Liver (tissue), 9 donors: ENCODE measurements around the gene TIMM17B. TPM values are rescaled to one million over a fixed set of nuclear protein-coding genes. Genes with fewer than 3 reads are reported as not detected.

Experiments used
- DNase-seq: peaks from one replicate; pipeline ENCODE4 v3.0.0-alpha.2; 2017; ENCODE audit warnings: low spot score
- H3K27ac ChIP-seq, 2 donors: one replicate each; pipeline ENCODE4 v1.7.0; 2013; ENCODE audit warnings: inconsistent platforms in 2 of 2, low read length in 2 of 2, control low read depth in 1 of 2, low read depth in 1 of 2, mild to moderate bottlenecking in 1 of 2
- H3K27me3 ChIP-seq, 4 donors: one replicate each; pipeline versions ENCODE4 v1.6.1 to v1.7.0; 2013; ENCODE audit warnings: low read length in 3 of 4, inconsistent platforms in 1 of 4, mild to moderate bottlenecking in 1 of 4, moderate library complexity in 1 of 4; ENCODE audit not compliant: control insufficient read depth in 4 of 4, insufficient read depth in 4 of 4
- H3K36me3 ChIP-seq, 4 donors: one replicate each; pipeline versions ENCODE4 v1.6.1 to v1.7.0; 2013; ENCODE audit warnings: low read length in 3 of 4, mild to moderate bottlenecking in 3 of 4, low read depth in 1 of 4, moderate library complexity in 1 of 4; ENCODE audit not compliant: control insufficient read depth in 4 of 4, insufficient read depth in 3 of 4
- H3K4me1 ChIP-seq, 4 donors: one replicate each; pipeline versions ENCODE4 v1.6.1 to v1.7.0; 2013; ENCODE audit warnings: low read length in 3 of 4, mild to moderate bottlenecking in 3 of 4, moderate library complexity in 1 of 4; ENCODE audit not compliant: control insufficient read depth in 4 of 4, insufficient read depth in 4 of 4
- H3K4me3 ChIP-seq, 3 donors: one replicate each; pipeline versions ENCODE4 v1.6.1 to v1.7.0; 2013; ENCODE audit warnings: low read length in 3 of 3, control low read depth in 1 of 3, low read depth in 1 of 3, mild to moderate bottlenecking in 1 of 3
- H3K9ac ChIP-seq, 2 donors: one replicate each; pipeline ENCODE4 v1.7.0; 2013; ENCODE audit warnings: low read length in 2 of 2, mild to moderate bottlenecking in 2 of 2, moderate library complexity in 2 of 2, control low read depth in 1 of 2, low read depth in 1 of 2
- H3K9me3 ChIP-seq, 4 donors: one replicate each; pipeline versions ENCODE4 v1.6.1 to v1.7.0; 2013; ENCODE audit warnings: low read length in 3 of 4; ENCODE audit not compliant: control insufficient read depth in 4 of 4
- EGR1 ChIP-seq, 2 donors: IDR thresholded peaks; 2 replicates each; pipeline ENCODE4 v1.6.1; 2016 to 2018; ENCODE audit warnings: antibody characterized with exemption in 2 of 2, low read depth in 2 of 2
- FOXA1 ChIP-seq: IDR thresholded peaks from 2 replicates; pipeline ENCODE4 v1.6.1; 2016; ENCODE audit warnings: antibody characterized with exemption
- FOXA2 ChIP-seq: IDR thresholded peaks from 2 replicates; pipeline ENCODE4 v1.6.1; 2016; ENCODE audit warnings: antibody characterized with exemption
- GABPA ChIP-seq, 2 donors: IDR thresholded peaks in 1 of 2; conservative IDR thresholded peaks in 1 of 2; 2 replicates each; pipeline ENCODE4 v1.6.1; 2016; ENCODE audit warnings: antibody characterized with exemption in 2 of 2, mild to moderate bottlenecking in 1 of 2, moderate library complexity in 1 of 2
- HNF4A ChIP-seq, 2 donors: conservative IDR thresholded peaks; 2 replicates each; pipeline ENCODE4 v1.6.1; 2016; ENCODE audit warnings: antibody characterized with exemption in 2 of 2, mild to moderate bottlenecking in 2 of 2
- HNF4G ChIP-seq: IDR thresholded peaks from 2 replicates; pipeline ENCODE4 v1.6.1; 2016; ENCODE audit warnings: antibody characterized with exemption
- JUND ChIP-seq, 2 donors: IDR thresholded peaks; 2 replicates each; pipeline ENCODE4 v1.6.1; 2016; ENCODE audit warnings: antibody characterized with exemption in 2 of 2
- NR2F2 ChIP-seq: IDR thresholded peaks from 2 replicates; pipeline ENCODE4 v1.6.1; 2016; ENCODE audit warnings: antibody characterized with exemption
- RXRA ChIP-seq, 2 donors: IDR thresholded peaks; 2 replicates each; pipeline ENCODE4 v1.6.1; 2017 to 2018; ENCODE audit warnings: antibody characterized with exemption in 2 of 2, mild to moderate bottlenecking in 1 of 2
- SP1 ChIP-seq: IDR thresholded peaks from 2 replicates; pipeline ENCODE4 v1.6.1; 2018; ENCODE audit warnings: antibody characterized with exemption, mild to moderate bottlenecking
- TAF1 ChIP-seq: conservative IDR thresholded peaks from 2 replicates; pipeline ENCODE4 v1.6.1; 2016; ENCODE audit warnings: antibody characterized with exemption, mild to moderate bottlenecking
- YY1 ChIP-seq: IDR thresholded peaks from 2 replicates; pipeline ENCODE4 v1.6.1; 2016; ENCODE audit warnings: antibody characterized with exemption, mild to moderate bottlenecking
- WGBS: extraction: QIAGEN DNeasy Blood & Tissue Kit; methylation state at CpG from one replicate; pipeline ENCODE4 v1.1.7; 2013; 5-methylcytosine and 5-hydroxymethylcytosine counted together
- polyA plus RNA-seq, 2 donors: library from polyadenylated mRNA; stranded (reverse) in 1 of 2; unstranded in 1 of 2; fragments of 200-250 nt in 1 of 2; fragments of >200 nt in 1 of 2; fragmentation: Nextera tagmentation in 1 of 2; extraction: Ambion mirVana in 1 of 2; gene quantifications; one replicate each; pipeline versions ENCODE4 v1.2.1 to v1.2.3, GENCODE V29; 2013 to 2015
- total RNA-seq, 2 donors: library from RNA; depleted of rRNA; stranded (reverse); fragments of >200 nt; gene quantifications; one replicate each; pipeline ENCODE4 v1.2.3, GENCODE V29; 2014
- TF ChIP-seq, protein P1 (sequence below): IDR thresholded peaks from 2 replicates; pipeline ENCODE4 v1.6.1; 2016; ENCODE audit warnings: antibody characterized with exemption
- TF ChIP-seq, protein P2 (sequence below): IDR thresholded peaks from 2 replicates; pipeline ENCODE4 v1.6.1; 2016; ENCODE audit warnings: antibody characterized with exemption
- TF ChIP-seq, protein P3 (sequence below): IDR thresholded peaks from 2 replicates; pipeline ENCODE4 v1.6.1; 2016; ENCODE audit warnings: antibody characterized with exemption, mild to moderate bottlenecking
- TF ChIP-seq, protein P4 (sequence below): fragments of 150-350 bp; IDR thresholded peaks from 2 replicates; pipeline ENCODE4 v1.5.1; 2017; ENCODE audit warnings: improper control_type of control experiment, low read depth, low read length; ENCODE audit not compliant: missing input control
- TF ChIP-seq, protein P5 (sequence below): IDR thresholded peaks from 2 replicates; pipeline ENCODE4 v1.6.1; 2016; ENCODE audit warnings: antibody characterized with exemption
- donor health status: healthy.
- donor health status: healthy.
- donor health status: healthy.
- donor health status: healthy.
- donor health status: healthy.

TIMM17B gene
- total and polyA plus RNA-seq, 4 donors: 22.8 to 53.1 (median 30.0) TPM

DNA sequence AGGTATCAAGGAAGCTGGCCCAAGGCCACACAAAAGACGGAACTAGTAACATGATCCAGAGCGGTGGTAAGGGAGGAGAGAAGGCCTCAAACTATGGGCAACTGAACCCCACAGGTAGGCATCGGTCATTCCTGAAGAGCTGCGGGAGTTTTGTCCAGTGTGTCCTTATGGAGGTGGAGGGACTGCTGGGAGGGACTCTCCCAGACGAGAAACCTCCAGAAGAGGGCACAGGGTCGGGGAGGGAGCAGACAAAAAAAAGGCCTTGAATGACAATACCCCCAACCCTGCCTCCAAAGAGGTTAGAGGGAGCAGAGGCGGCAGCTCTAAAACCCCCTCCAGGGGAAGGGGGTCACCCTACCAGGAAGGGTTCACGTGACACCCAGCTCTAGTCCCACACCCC is 6.6 kb upstream of the TIMM17B start:
- Histone ChIP-seq H3K4me3 (no peak overlapping the region), H3K36me3 (peaks cover 4 to 48% (median 14%) of the 10 kb centered on the region in 4 donors), H3K27me3 (no peaks in the 10 kb centered on the region), H3K9ac (no peak overlapping the region), H3K4me1 (peaks cover 0 to 4% (median under 1%) of the 10 kb centered on the region in 4 donors), H3K9me3 (no peaks in the 10 kb centered on the region), H3K27ac (no peak overlapping the region)
- WGBS: 94% methylated on average over 8 of the region's 8 CpGs
- TF ChIP-seq, protein P1, sequence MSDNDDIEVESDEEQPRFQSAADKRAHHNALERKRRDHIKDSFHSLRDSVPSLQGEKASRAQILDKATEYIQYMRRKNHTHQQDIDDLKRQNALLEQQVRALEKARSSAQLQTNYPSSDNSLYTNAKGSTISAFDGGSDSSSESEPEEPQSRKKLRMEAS: no peak
- TF ChIP-seq EGR1 (IDR thresholded peaks at IDR 0.05; ENCODE audit: low read depth in 2 of 2) (no peak), FOXA2 (no peak)
- TF ChIP-seq, protein P2, sequence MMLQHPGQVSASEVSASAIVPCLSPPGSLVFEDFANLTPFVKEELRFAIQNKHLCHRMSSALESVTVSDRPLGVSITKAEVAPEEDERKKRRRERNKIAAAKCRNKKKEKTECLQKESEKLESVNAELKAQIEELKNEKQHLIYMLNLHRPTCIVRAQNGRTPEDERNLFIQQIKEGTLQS: no peak
- TF ChIP-seq, protein P3, sequence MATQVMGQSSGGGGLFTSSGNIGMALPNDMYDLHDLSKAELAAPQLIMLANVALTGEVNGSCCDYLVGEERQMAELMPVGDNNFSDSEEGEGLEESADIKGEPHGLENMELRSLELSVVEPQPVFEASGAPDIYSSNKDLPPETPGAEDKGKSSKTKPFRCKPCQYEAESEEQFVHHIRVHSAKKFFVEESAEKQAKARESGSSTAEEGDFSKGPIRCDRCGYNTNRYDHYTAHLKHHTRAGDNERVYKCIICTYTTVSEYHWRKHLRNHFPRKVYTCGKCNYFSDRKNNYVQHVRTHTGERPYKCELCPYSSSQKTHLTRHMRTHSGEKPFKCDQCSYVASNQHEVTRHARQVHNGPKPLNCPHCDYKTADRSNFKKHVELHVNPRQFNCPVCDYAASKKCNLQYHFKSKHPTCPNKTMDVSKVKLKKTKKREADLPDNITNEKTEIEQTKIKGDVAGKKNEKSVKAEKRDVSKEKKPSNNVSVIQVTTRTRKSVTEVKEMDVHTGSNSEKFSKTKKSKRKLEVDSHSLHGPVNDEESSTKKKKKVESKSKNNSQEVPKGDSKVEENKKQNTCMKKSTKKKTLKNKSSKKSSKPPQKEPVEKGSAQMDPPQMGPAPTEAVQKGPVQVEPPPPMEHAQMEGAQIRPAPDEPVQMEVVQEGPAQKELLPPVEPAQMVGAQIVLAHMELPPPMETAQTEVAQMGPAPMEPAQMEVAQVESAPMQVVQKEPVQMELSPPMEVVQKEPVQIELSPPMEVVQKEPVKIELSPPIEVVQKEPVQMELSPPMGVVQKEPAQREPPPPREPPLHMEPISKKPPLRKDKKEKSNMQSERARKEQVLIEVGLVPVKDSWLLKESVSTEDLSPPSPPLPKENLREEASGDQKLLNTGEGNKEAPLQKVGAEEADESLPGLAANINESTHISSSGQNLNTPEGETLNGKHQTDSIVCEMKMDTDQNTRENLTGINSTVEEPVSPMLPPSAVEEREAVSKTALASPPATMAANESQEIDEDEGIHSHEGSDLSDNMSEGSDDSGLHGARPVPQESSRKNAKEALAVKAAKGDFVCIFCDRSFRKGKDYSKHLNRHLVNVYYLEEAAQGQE: no peak
- no peak for DNase-seq

DNA sequence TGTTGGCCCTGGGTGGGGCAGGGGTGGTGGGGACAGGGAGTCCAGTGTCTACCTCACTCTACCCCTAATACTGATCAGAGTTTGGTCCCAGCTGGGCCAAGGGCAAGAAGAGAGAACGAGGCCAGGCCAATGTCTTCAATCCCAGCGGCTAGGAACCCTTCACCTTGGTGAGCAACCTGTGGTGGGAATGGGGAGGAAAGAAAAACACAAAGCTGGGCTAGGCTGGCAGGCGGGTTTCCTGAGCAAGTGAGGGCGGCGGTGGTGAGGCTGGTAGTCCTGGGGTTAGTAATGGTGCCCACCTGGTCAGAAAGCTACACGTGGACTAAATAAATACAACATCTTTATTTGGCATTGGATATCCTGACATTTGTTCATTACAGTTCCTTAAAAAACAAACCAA is 5.7 kb upstream of the TIMM17B start:
- no peak overlapping the region for H3K27ac ChIP-seq
- H3K36me3 ChIP-seq: peaks cover 4 to 48% (median 12%) of the 10 kb centered on the region in 4 donors
- H3K4me3 ChIP-seq: no peak overlapping the region
- peaks cover 2 to 5% (median 3%) of the 10 kb centered on the region in 4 donors for H3K4me1 ChIP-seq
- no peak for TF ChIP-seq RXRA (IDR thresholded peaks at IDR 0.05)
- TF ChIP-seq, protein P4, sequence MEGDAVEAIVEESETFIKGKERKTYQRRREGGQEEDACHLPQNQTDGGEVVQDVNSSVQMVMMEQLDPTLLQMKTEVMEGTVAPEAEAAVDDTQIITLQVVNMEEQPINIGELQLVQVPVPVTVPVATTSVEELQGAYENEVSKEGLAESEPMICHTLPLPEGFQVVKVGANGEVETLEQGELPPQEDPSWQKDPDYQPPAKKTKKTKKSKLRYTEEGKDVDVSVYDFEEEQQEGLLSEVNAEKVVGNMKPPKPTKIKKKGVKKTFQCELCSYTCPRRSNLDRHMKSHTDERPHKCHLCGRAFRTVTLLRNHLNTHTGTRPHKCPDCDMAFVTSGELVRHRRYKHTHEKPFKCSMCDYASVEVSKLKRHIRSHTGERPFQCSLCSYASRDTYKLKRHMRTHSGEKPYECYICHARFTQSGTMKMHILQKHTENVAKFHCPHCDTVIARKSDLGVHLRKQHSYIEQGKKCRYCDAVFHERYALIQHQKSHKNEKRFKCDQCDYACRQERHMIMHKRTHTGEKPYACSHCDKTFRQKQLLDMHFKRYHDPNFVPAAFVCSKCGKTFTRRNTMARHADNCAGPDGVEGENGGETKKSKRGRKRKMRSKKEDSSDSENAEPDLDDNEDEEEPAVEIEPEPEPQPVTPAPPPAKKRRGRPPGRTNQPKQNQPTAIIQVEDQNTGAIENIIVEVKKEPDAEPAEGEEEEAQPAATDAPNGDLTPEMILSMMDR: no peak
- TF ChIP-seq SP1: no peak
- no peak for TF ChIP-seq FOXA1
- no peak for TF ChIP-seq YY1
- TF ChIP-seq EGR1 (IDR thresholded peaks at IDR 0.05; ENCODE audit: low read depth in 2 of 2): no peak
- TF ChIP-seq, protein P1: no peak
- no peak for TF ChIP-seq HNF4A (conservative IDR thresholded peaks at IDR 0.05)
- TF ChIP-seq, protein P5, sequence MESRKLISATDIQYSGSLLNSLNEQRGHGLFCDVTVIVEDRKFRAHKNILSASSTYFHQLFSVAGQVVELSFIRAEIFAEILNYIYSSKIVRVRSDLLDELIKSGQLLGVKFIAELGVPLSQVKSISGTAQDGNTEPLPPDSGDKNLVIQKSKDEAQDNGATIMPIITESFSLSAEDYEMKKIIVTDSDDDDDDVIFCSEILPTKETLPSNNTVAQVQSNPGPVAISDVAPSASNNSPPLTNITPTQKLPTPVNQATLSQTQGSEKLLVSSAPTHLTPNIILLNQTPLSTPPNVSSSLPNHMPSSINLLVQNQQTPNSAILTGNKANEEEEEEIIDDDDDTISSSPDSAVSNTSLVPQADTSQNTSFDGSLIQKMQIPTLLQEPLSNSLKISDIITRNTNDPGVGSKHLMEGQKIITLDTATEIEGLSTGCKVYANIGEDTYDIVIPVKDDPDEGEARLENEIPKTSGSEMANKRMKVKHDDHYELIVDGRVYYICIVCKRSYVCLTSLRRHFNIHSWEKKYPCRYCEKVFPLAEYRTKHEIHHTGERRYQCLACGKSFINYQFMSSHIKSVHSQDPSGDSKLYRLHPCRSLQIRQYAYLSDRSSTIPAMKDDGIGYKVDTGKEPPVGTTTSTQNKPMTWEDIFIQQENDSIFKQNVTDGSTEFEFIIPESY: no peak
- TF ChIP-seq HNF4G: no peak
- no peak for TF ChIP-seq JUND (IDR thresholded peaks at IDR 0.05)
- no peak for TF ChIP-seq NR2F2
- TF ChIP-seq GABPA (IDR thresholded peaks at IDR 0.05 in 1 of 2, conservative IDR thresholded peaks at IDR 0.05 in 1 of 2): no peak
- no peak for TF ChIP-seq FOXA2
- TF ChIP-seq, protein P2: no peak
- TF ChIP-seq TAF1: no peak
- TF ChIP-seq, protein P3: no peak
- no peak for DNase-seq
- no peaks in the 10 kb centered on the region for H3K27me3 ChIP-seq
- WGBS: 92% methylated on average over 6 of the region's 6 CpGs
- H3K9me3 ChIP-seq: no peaks in the 10 kb centered on the region
- no peak overlapping the region for H3K9ac ChIP-seq
